ENCODE data around the gene PRKD1.
"Not testable (repeated sequence)": the region's sequence is repeated elsewhere in the genome, so short reads cannot be mapped to it uniquely, and the experiment has no call there.

The PRKD1 gene

DNA sequence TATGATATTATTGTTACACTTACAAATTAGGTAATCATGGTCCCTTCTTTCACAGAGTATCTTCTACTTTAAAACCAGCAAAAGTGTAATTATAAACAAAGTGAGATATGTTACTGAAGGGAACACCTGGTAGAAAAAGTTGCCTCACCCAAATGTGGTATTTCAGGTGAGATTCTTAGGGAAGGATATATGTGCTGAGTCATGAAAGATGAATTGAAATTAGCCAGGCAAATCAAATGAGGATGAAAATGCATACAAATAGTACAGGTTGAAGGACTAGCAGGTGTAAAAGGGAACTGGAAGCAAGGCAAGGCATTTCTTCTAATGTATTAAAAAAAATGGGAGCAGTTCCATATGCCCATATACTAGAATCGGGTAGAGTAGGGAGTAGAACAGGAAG is 220.9 kb downstream of the PRKD1 start:
- no peaks in the 10 kb centered on the region for H3K4me1 ChIP-seq (ENCODE audit: control insufficient read depth, low read length)
- no peaks in the 10 kb centered on the region for H3K27me3 ChIP-seq (ENCODE audit: control insufficient read depth, low read length)
- no peaks in the 10 kb centered on the region for H3K9me2 ChIP-seq (replicated peaks; ENCODE audit: control insufficient read depth, low read length)
- TF ChIP-seq, protein P1, sequence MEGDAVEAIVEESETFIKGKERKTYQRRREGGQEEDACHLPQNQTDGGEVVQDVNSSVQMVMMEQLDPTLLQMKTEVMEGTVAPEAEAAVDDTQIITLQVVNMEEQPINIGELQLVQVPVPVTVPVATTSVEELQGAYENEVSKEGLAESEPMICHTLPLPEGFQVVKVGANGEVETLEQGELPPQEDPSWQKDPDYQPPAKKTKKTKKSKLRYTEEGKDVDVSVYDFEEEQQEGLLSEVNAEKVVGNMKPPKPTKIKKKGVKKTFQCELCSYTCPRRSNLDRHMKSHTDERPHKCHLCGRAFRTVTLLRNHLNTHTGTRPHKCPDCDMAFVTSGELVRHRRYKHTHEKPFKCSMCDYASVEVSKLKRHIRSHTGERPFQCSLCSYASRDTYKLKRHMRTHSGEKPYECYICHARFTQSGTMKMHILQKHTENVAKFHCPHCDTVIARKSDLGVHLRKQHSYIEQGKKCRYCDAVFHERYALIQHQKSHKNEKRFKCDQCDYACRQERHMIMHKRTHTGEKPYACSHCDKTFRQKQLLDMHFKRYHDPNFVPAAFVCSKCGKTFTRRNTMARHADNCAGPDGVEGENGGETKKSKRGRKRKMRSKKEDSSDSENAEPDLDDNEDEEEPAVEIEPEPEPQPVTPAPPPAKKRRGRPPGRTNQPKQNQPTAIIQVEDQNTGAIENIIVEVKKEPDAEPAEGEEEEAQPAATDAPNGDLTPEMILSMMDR (IDR thresholded peaks at IDR 0.05; ENCODE audit: low read depth, low read length, poor library complexity, severe bottlenecking): no peak
- no peak for TF ChIP-seq EZH2phosphoT487 (IDR thresholded peaks at IDR 0.05; ENCODE audit: borderline replicate concordance, low read length)
- H3K4me3 ChIP-seq (ENCODE audit: low read length): no peak overlapping the region
- H3F3A ChIP-seq (ENCODE audit: control insufficient read depth, insufficient read depth): no peaks in the 10 kb centered on the region
- H3K9me3 ChIP-seq (ENCODE audit: control insufficient read depth, insufficient read depth, low read length): no peaks in the 10 kb centered on the region; the same call in 1 of the 2 replicates
- no peak overlapping the region for H3K4me2 ChIP-seq (ENCODE audit: low read length)
- no peaks in the 10 kb centered on the region for H4K20me1 ChIP-seq (ENCODE audit: control insufficient read depth, insufficient read depth, low read depth, low read length)
- H3K36me3 ChIP-seq (ENCODE audit: control insufficient read depth, low read length): no peaks in the 10 kb centered on the region
- no peak overlapping the region for H3K27ac ChIP-seq (ENCODE audit: low read depth, low read length)
- H3K79me2 ChIP-seq (ENCODE audit: control insufficient read depth, low read length): no peaks in the 10 kb centered on the region

DNA sequence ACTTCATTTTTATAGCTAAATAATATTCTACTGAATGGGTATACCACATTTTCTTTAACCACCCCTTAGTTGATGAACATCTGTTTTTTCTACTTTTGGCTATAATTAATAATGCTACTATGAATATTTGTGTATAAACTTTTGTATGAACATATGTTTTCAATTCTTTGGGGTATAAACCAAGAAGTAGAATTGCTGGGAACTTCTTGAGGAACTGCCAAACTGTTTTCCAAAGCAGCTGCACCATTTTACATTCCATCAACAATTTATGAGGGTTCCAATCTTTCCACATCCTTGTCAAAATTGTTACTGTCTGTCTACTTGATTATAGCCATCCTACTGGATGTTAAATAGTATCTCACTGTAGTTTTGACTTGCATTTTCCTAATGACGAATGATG is 221.8 kb downstream of the PRKD1 start:
- Histone ChIP-seq H3F3A (ENCODE audit: control insufficient read depth, insufficient read depth) (no peaks in the 10 kb centered on the region), H3K9me2 (replicated peaks; ENCODE audit: control insufficient read depth, low read length) (no peaks in the 10 kb centered on the region), H3K27ac (ENCODE audit: low read depth, low read length) (no peak overlapping the region), H3K4me3 (ENCODE audit: low read length) (no peak overlapping the region), H3K79me2 (ENCODE audit: control insufficient read depth, low read length) (no peaks in the 10 kb centered on the region), H3K4me2 (ENCODE audit: low read length) (no peak overlapping the region), H4K20me1 (ENCODE audit: control insufficient read depth, insufficient read depth, low read depth, low read length) (no peaks in the 10 kb centered on the region), H3K4me1 (ENCODE audit: control insufficient read depth, low read length) (no peaks in the 10 kb centered on the region), H3K9me3 (ENCODE audit: control insufficient read depth, insufficient read depth, low read length) (no peaks in the 10 kb centered on the region; the same call in 1 of the 2 replicates), H3K27me3 (ENCODE audit: control insufficient read depth, low read length) (no peaks in the 10 kb centered on the region), H3K36me3 (ENCODE audit: control insufficient read depth, low read length) (no peaks in the 10 kb centered on the region)
- TF ChIP-seq EZH2phosphoT487 (IDR thresholded peaks at IDR 0.05; ENCODE audit: borderline replicate concordance, low read length): no peak
- TF ChIP-seq, protein P1 (IDR thresholded peaks at IDR 0.05; ENCODE audit: low read depth, low read length, poor library complexity, severe bottlenecking): no peak

DNA sequence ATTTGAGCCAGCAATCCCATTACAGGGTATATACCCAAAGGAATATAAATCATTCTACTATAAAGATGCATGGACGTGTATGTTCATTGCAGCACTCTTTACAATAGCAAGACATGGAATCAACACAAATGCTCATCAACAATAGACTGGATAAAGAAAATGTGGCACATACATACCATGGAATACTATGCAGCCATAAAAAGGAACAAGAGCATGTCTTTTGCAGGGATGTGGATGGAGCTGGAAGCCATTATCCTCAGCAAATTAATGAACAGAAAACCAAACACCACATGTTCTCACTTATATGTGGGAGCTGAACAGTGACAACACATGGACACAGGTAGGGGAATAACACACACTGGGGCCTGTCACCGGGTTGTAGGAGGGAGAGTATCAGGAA is 238.1 kb downstream of the PRKD1 start:
- not testable (repeated sequence) for H3K4me1 ChIP-seq (ENCODE audit: control insufficient read depth, low read length); H3K27me3 ChIP-seq (ENCODE audit: control insufficient read depth, low read length); H3K9me3 ChIP-seq (ENCODE audit: control insufficient read depth, insufficient read depth, low read length); H3K4me2 ChIP-seq (ENCODE audit: low read length); H3F3A ChIP-seq (ENCODE audit: control insufficient read depth, insufficient read depth); H3K9me2 ChIP-seq (replicated peaks; ENCODE audit: control insufficient read depth, low read length); H3K27ac ChIP-seq (ENCODE audit: low read depth, low read length); H4K20me1 ChIP-seq (ENCODE audit: control insufficient read depth, insufficient read depth, low read depth, low read length); H3K36me3 ChIP-seq (ENCODE audit: control insufficient read depth, low read length); H3K4me3 ChIP-seq (ENCODE audit: low read length); H3K79me2 ChIP-seq (ENCODE audit: control insufficient read depth, low read length)

DNA sequence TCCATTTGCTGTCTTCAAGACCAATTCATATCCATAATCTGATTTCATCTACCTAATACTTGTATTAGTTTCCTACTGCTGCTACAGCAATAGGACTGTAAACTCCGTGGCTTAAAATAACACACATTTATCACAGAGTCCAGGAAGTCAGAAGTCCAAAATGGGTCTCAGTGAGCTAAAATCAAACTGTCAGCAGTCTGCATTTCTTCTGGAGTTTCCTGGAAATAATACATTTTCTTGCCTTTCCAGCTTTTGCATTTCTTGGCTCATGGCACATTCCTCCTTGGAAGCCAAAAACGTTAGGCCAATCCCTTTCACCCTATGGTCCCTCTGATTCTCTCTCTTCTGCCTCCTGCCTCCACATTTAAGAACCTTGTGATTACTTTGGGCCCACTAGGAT is 239.8 kb downstream of the PRKD1 start:
- Histone ChIP-seq H3K4me3 (ENCODE audit: low read length) (no peak overlapping the region), H3K27me3 (ENCODE audit: control insufficient read depth, low read length) (no peaks in the 10 kb centered on the region), H4K20me1 (ENCODE audit: control insufficient read depth, insufficient read depth, low read depth, low read length) (no peaks in the 10 kb centered on the region), H3K36me3 (ENCODE audit: control insufficient read depth, low read length) (no peaks in the 10 kb centered on the region), H3K9me2 (replicated peaks; ENCODE audit: control insufficient read depth, low read length) (no peaks in the 10 kb centered on the region), H3K27ac (ENCODE audit: low read depth, low read length) (no peak overlapping the region), H3K4me2 (ENCODE audit: low read length) (no peak overlapping the region), H3K9me3 (ENCODE audit: control insufficient read depth, insufficient read depth, low read length) (no peaks in the 10 kb centered on the region), H3K4me1 (ENCODE audit: control insufficient read depth, low read length) (no peaks in the 10 kb centered on the region), H3F3A (ENCODE audit: control insufficient read depth, insufficient read depth) (no peaks in the 10 kb centered on the region), H3K79me2 (ENCODE audit: control insufficient read depth, low read length) (no peaks in the 10 kb centered on the region)
- TF ChIP-seq, protein P1 (IDR thresholded peaks at IDR 0.05; ENCODE audit: low read depth, low read length, poor library complexity, severe bottlenecking): no peak
- TF ChIP-seq EZH2phosphoT487 (IDR thresholded peaks at IDR 0.05; ENCODE audit: borderline replicate concordance, low read length): no peak
